NCI-H1694 (cell line): ENCODE results near the gene SOHLH1.

Source experiments
- DNase-seq: peaks from one replicate; lab custom pipeline; 2025; lab: John Stamatoyannopoulos, UW

Gene SOHLH1

DNA sequence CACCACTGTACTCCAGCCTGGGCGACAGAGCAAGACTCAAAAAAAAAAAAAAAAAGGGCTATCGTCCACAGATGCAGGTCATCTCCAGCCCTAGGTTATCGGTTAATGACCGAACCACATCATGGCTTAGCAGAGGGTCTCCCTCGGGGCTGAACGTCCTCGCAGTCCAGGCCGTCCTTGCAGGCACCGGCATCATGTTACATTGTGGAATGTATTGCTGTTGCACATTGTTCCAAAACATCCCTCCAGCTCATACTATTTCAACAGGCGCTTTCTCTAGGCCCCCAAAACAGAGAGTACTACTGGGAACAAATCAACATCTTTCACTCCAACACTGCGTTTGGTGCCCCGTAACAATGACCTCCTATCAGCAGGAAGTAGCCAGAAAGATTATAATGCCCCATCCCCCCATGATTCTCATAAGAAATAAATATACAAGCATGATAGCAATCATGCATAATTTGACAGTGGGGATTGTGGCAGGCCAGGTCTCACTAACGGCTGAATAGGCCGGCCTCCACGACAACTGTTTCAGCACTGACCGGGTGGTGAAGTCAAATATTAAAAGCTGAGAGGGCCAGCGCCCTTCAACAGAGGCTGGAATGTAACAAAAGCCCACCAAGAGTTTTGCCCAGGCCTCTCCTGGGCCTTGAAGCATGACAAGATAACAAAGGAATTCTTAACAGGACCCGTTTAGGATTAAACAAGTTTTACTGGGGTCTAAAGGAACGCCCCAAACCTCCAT, 37.3 kb downstream of the SOHLH1 start:
- DNase-seq, result no peak

GRCh38 chr9:135660407-135660806, 38.9 kb downstream of the SOHLH1 start:
- DNase-seq, result no peak

DNA sequence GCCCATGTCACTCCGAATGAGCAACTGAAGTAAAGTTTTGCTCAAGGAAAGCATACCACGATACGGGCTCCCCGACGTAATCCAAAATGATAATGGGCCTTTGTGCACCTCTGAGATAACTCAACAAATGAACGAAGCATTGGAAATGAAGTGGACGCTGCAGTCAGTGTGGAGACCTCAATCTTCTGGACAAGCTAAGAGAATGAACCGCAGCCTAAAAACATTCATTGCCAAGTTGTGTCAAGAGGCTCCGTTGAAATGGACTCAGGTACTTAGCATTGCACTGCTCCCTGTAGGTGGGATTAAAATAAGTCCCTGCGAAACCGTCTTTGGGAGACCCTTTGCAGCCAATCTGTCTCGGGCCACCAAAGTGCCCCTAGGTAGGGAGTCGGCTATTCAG, 40.0 kb downstream of the SOHLH1 start:
- DNase-seq, result no peak

DNA sequence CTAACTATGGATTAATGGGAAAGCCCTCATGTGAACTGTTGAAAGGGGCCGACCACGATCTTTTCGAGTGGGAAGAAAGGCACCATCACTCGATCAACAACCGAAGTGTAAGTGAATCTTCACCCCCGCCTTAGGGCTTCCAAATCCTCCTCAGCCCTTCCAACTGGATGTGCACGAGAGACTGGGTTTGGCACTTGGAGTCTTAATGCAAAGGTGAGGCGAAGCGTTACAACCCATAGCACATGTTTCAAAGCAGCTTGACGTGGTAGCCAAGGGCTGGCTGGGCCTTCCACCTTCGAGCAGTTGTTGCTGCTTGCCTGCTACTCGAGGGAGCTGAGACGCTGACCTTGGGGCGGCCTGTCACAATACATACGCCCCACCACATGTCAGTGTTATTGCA, 41.9 kb downstream of the SOHLH1 start:
- DNase-seq, result no peak

- no peak for DNase-seq
Measured at GRCh38 chr9:135655317-135655716, 44.0 kb downstream of the SOHLH1 start.

DNA sequence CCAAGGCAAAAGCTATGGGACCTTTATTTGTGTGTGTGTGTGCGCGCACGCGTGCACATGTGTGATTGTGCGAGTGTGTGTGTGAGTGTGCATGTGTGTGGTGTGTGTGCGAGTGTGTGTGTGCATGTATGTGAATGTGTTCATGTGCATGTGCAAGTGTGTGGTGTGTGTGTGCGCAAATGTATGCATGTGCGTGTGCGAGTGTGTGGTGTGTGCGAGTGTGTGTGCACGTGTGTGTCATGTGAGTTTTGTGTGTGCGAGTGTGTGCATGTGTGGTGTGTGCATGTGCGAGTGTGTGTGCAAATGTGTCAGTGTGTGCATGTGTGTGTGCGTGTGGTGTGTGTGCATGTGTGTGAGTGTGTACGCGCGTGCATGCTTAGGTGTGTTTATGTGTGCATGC, 48.9 kb downstream of the SOHLH1 start:
- no peak for DNase-seq

DNA sequence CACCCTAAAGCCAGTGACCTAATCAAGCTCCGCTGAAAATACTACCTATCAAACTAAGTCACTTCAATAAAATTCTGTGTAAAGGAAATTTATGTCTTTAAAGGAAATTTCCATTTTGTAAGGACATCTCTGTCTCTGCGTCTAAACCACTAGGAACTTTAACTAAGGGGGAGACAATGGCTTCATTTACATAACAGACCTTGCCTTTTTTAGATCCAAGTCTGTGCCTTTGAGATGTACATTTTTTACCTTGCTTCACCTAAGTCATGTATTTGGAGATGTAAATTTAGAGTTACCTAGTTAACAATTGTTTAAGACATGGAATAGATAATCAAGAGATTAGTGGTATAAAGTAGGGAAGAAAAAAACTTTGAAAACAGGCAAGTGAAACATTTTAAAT, 49.8 kb downstream of the SOHLH1 start:
- DNase-seq, result no peak

- no peak for DNase-seq
Measured at GRCh38 chr9:135648494-135649410, 50.5 kb downstream of the SOHLH1 start.

- DNase-seq, result no peak
Measured at GRCh38 chr9:135647884-135648283, 51.4 kb downstream of the SOHLH1 start.

DNA sequence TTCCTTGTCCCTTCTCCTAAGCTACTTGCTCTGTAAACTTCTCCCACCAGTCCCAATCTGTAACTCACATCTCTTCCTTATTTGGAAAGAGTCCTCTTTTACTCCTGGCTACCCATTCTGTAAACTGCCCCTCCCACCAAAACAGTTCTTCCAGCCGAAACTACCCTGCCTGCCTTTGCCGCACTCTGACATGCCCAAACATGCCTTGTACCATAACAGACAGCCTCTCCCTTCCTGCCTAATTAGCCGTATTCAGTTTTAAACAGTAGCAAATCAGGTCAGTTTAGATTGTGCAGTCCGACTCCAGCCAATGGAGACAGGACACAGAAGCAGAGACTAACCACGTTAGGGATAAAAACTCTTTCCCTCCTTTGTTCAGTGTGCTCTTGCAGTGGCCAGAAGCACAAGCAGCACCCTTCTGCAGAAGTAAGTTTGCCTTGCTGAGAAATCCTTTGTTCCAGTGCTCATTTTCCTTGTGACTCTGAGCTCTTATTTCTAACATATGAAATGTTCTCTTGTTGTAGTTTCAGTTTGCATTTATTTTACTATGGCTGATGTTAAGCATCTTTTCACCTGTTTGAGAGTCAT, 54.6 kb downstream of the SOHLH1 start:
- no peak for DNase-seq
